Ascending aorta (tissue), 2 donors: ENCODE measurements around the gene MLKL. TPM values are rescaled to one million over a fixed set of nuclear protein-coding genes. Genes with fewer than 3 reads are reported as not detected.
A peak's percentile ranks its signal among the peaks of the same experiment; 100 is the strongest.

ENCODE experiments used
- DNase-seq, 2 donors: peaks; one replicate each; pipeline ENCODE4 v3.0.0-alpha.2; 2019; ENCODE audit warnings: low spot score in 2 of 2
- H3K27ac ChIP-seq, 2 donors: fragments of 200-600 bp; sonication (generic); one replicate each; pipeline ENCODE4 v1.5.1; 2016 to 2017; ENCODE audit warnings: mild to moderate bottlenecking in 1 of 2
- H3K27me3 ChIP-seq: fragments of 200-600 bp; sonication (generic); one replicate; pipeline ENCODE4 v1.5.1; 2017
- H3K36me3 ChIP-seq, 2 donors: fragments of 200-600 bp; sonication (generic); one replicate each; pipeline ENCODE4 v1.5.1; 2016
- H3K4me1 ChIP-seq, 2 donors: fragments of 200-600 bp; sonication (generic); one replicate each; pipeline ENCODE4 v1.5.1; 2016 to 2017; ENCODE audit warnings: mild to moderate bottlenecking in 1 of 2
- H3K4me3 ChIP-seq, 2 donors: fragments of 200-600 bp; sonication (generic); one replicate each; pipeline ENCODE4 v1.5.1; 2016 to 2017; ENCODE audit warnings: mild to moderate bottlenecking in 1 of 2
- H3K9me3 ChIP-seq, 2 donors: fragments of 200-600 bp; sonication (generic); one replicate each; pipeline ENCODE4 v1.5.1; 2016
- intact Hi-C: fragments of 100-400 bp; cut with DNase I; formaldehyde crosslinking; loops from one replicate; pipeline ENCODE4 v1.15.1; 2023
- total RNA-seq: library from RNA; depleted of rRNA; stranded (reverse); fragments of >200 nt; gene quantifications from one replicate; pipeline ENCODE4 v1.1.0, GENCODE V29; 2016
- TF ChIP-seq, protein P1 (sequence below), 3 experiments: fragments of 200-600 bp in 2 of 3; fragments of 450-650 bp in 1 of 3; sonication (generic) in 2 of 3; IDR thresholded peaks; one replicate each; pipeline ENCODE4 v1.5.1; 2016 to 2019; ENCODE audit warnings: antibody characterized with exemption in 3 of 3, mild to moderate bottlenecking in 1 of 3, moderate library complexity in 1 of 3

The MLKL gene
- total RNA-seq, 1 donor from 2014 or later: 4.0 TPM

- TF ChIP-seq, protein P1, sequence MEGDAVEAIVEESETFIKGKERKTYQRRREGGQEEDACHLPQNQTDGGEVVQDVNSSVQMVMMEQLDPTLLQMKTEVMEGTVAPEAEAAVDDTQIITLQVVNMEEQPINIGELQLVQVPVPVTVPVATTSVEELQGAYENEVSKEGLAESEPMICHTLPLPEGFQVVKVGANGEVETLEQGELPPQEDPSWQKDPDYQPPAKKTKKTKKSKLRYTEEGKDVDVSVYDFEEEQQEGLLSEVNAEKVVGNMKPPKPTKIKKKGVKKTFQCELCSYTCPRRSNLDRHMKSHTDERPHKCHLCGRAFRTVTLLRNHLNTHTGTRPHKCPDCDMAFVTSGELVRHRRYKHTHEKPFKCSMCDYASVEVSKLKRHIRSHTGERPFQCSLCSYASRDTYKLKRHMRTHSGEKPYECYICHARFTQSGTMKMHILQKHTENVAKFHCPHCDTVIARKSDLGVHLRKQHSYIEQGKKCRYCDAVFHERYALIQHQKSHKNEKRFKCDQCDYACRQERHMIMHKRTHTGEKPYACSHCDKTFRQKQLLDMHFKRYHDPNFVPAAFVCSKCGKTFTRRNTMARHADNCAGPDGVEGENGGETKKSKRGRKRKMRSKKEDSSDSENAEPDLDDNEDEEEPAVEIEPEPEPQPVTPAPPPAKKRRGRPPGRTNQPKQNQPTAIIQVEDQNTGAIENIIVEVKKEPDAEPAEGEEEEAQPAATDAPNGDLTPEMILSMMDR (IDR thresholded peaks at IDR 0.05): no peak
- Histone ChIP-seq H3K4me1 (no peaks in the 10 kb centered on the region), H3K27ac (no peak overlapping the region), H3K4me3 (no peak overlapping the region), H3K36me3 (peaks cover 66 to 77% of the 10 kb centered on the region in 2 donors), H3K27me3 (no peaks in the 10 kb centered on the region), H3K9me3 (no peaks in the 10 kb centered on the region)
- no peak for DNase-seq
- intact Hi-C loops: loop anchor here (10.0 kb wide), 1 partner anchor 171 kb away; no protein-coding TSS in a partner anchor
Observed at GRCh38 chr16:74625500-74626350, 74.9 kb downstream of the MLKL start.

- Histone ChIP-seq H3K4me1 (no peaks in the 10 kb centered on the region), H3K36me3 (peaks cover 57 to 65% of the 10 kb centered on the region in 2 donors), H3K27me3 (no peaks in the 10 kb centered on the region), H3K9me3 (no peaks in the 10 kb centered on the region), H3K4me3 (no peak overlapping the region), H3K27ac (no peak overlapping the region)
- DNase-seq: no peak
- TF ChIP-seq, protein P1 (IDR thresholded peaks at IDR 0.05): no peak
- intact Hi-C loops: loop anchor here (5.0 to 10.0 kb wide), 2 partner anchors 122 to 169 kb away; no protein-coding TSS in a partner anchor
Observed at GRCh38 chr16:74623839-74624235, 76.8 kb downstream of the MLKL start.

- Histone ChIP-seq H3K4me3 (no peak overlapping the region), H3K36me3 (peaks cover 54 to 64% of the 10 kb centered on the region in 2 donors), H3K9me3 (no peaks in the 10 kb centered on the region), H3K4me1 (no peaks in the 10 kb centered on the region), H3K27ac (no peak overlapping the region), H3K27me3 (no peaks in the 10 kb centered on the region)
- intact Hi-C loops: loop anchor here (5.0 to 10.0 kb wide), 2 partner anchors 121 to 169 kb away; no protein-coding TSS in a partner anchor
- TF ChIP-seq, protein P1 (IDR thresholded peaks at IDR 0.05): peak; percentile 31 to 61 (median 43)
- no peak for DNase-seq
Observed at GRCh38 chr16:74623214-74623838, 77.3 kb downstream of the MLKL start.

- TF ChIP-seq, protein P1 (IDR thresholded peaks at IDR 0.05): no peak
- no peak for DNase-seq
- Histone ChIP-seq H3K27ac (no peak overlapping the region), H3K4me3 (no peak overlapping the region), H3K4me1 (no peaks in the 10 kb centered on the region), H3K27me3 (no peaks in the 10 kb centered on the region), H3K9me3 (no peaks in the 10 kb centered on the region), H3K36me3 (peaks cover 42 to 53% of the 10 kb centered on the region in 2 donors)
- intact Hi-C loops: loop anchor here (5.0 to 10.0 kb wide), 2 partner anchors 120 to 167 kb away; no protein-coding TSS in a partner anchor
Observed at GRCh38 chr16:74622005-74622404, 78.7 kb downstream of the MLKL start.

Other genes starting within 250 kb of the MLKL start
- gene GLG1, start 93.7 kb downstream of the MLKL start, total RNA-seq: 77.0 TPM
- gene RFWD3, start 34.0 kb downstream of the MLKL start, total RNA-seq: 54.6 TPM
- not detected for gene FA2H, start 74.0 kb upstream of the MLKL start, total RNA-seq